C4-2B (cell line): ENCODE data around the gene C1S.

Experiments
- ZFX ChIP-seq: fragments of 450-650 bp; IDR thresholded peaks from 2 replicates; pipeline ENCODE4 v1.6.1; 2017
- TF ChIP-seq, protein P1 (sequence below): fragments of 450-650 bp; conservative IDR thresholded peaks from 2 replicates; pipeline ENCODE4 v1.5.1; 2017; ENCODE audit warnings: mild to moderate bottlenecking

- TF ChIP-seq, protein P1, sequence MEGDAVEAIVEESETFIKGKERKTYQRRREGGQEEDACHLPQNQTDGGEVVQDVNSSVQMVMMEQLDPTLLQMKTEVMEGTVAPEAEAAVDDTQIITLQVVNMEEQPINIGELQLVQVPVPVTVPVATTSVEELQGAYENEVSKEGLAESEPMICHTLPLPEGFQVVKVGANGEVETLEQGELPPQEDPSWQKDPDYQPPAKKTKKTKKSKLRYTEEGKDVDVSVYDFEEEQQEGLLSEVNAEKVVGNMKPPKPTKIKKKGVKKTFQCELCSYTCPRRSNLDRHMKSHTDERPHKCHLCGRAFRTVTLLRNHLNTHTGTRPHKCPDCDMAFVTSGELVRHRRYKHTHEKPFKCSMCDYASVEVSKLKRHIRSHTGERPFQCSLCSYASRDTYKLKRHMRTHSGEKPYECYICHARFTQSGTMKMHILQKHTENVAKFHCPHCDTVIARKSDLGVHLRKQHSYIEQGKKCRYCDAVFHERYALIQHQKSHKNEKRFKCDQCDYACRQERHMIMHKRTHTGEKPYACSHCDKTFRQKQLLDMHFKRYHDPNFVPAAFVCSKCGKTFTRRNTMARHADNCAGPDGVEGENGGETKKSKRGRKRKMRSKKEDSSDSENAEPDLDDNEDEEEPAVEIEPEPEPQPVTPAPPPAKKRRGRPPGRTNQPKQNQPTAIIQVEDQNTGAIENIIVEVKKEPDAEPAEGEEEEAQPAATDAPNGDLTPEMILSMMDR, result no peak
- TF ChIP-seq ZFX, result no peak
These were observed 55.7 kb downstream of the C1S start for GRCh38 chr12:7116196-7116595.
